ENCODE results near the gene PDIA2. TPM values are rescaled to one million over a fixed set of nuclear protein-coding genes. Genes with fewer than 3 reads are reported as not detected.

The PDIA2 gene
- total RNA-seq, 4 donors from 2014 or later, result 0.97 TPM; not detected in 3

DNA sequence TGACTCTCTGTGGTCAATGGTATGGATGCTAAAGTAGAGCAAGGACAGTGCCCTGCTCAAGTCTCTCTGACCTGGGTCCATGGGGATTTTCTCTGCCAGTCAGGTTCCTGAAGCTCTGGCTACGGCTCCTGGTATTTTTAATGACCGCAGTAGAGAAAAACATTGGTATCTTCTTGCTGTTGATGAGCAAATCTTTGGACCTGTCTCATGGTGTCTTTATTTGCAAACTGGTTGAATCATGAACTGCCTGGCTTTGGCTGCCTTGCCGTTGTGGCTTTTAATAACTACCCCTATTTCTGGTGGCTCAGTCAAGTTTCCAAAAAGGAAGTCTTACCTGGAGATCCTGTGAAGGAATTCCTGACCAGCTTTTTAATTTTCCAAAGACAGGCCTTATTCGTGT lies 39.6 kb upstream of the PDIA2 start:
- no peak overlapping the region for H3K27ac ChIP-seq
- no peaks in the 10 kb centered on the region for H3K36me3 ChIP-seq
- intact Hi-C loops (cut with DNase I; ENCODE audit: low total_unique reads), result no loop called here

DNA sequence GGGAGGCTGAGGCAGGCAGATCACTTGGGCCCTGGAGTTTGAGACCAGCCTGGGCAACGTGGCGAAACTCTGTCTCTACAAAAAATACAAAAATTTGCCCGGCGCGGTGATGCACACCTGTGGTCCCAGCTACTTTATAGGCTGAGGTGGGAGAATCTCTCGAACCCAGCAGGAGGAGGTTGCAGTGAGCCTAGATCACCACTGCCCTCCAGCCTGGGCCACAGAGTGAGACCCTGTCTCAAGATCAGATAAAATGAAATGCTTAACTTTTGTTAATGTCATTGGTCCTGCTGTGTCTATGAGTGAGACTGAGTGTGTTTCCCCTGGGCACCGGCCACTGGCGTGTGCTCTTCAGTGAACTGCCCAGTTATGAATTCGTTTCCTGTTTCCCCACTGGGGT lies 37.9 kb upstream of the PDIA2 start:
- Histone ChIP-seq H3K4me3 (no peak overlapping the region), H3K4me1 (no peaks in the 10 kb centered on the region), H3K27ac (no peak overlapping the region), H3K9me3 (no peaks in the 10 kb centered on the region), H3K27me3 (no peaks in the 10 kb centered on the region), H3K36me3 (no peaks in the 10 kb centered on the region)
- TF ChIP-seq, protein P1, sequence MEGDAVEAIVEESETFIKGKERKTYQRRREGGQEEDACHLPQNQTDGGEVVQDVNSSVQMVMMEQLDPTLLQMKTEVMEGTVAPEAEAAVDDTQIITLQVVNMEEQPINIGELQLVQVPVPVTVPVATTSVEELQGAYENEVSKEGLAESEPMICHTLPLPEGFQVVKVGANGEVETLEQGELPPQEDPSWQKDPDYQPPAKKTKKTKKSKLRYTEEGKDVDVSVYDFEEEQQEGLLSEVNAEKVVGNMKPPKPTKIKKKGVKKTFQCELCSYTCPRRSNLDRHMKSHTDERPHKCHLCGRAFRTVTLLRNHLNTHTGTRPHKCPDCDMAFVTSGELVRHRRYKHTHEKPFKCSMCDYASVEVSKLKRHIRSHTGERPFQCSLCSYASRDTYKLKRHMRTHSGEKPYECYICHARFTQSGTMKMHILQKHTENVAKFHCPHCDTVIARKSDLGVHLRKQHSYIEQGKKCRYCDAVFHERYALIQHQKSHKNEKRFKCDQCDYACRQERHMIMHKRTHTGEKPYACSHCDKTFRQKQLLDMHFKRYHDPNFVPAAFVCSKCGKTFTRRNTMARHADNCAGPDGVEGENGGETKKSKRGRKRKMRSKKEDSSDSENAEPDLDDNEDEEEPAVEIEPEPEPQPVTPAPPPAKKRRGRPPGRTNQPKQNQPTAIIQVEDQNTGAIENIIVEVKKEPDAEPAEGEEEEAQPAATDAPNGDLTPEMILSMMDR (IDR thresholded peaks at IDR 0.05), result no peak
- no peak for TF ChIP-seq POLR2A (IDR thresholded peaks at IDR 0.05)
- intact Hi-C loops (cut with DNase I; ENCODE audit: low total_unique reads), result no loop called here
- no peak for DNase-seq

More for the DNA sequence above, 39.6 kb upstream of the PDIA2 start:
- no peak for TF ChIP-seq POLR2A (IDR thresholded peaks at IDR 0.05)
- TF ChIP-seq, protein P1 (IDR thresholded peaks at IDR 0.05), result no peak
- H3K9me3 ChIP-seq, result no peaks in the 10 kb centered on the region
- no peaks in the 10 kb centered on the region for H3K27me3 ChIP-seq
- no peak for DNase-seq
- no peak overlapping the region for H3K4me3 ChIP-seq
- no peaks in the 10 kb centered on the region for H3K4me1 ChIP-seq

GRCh38 chr16:247027-247426 lies 35.9 kb upstream of the PDIA2 start:
- no peak overlapping the region for H3K27ac ChIP-seq
- TF ChIP-seq, protein P1 (IDR thresholded peaks at IDR 0.05), result no peak
- TF ChIP-seq POLR2A (IDR thresholded peaks at IDR 0.05), result no peak
- no peaks in the 10 kb centered on the region for H3K36me3 ChIP-seq
- no peak overlapping the region for H3K4me3 ChIP-seq
- intact Hi-C loops (cut with DNase I; ENCODE audit: low total_unique reads), result no loop called here
- no peaks in the 10 kb centered on the region for H3K9me3 ChIP-seq
- no peaks in the 10 kb centered on the region for H3K27me3 ChIP-seq
- DNase-seq, result no peak
- no peaks in the 10 kb centered on the region for H3K4me1 ChIP-seq

GRCh38 chr16:249431-249830 lies 33.5 kb upstream of the PDIA2 start:
- H3K27me3 ChIP-seq, result no peaks in the 10 kb centered on the region
- TF ChIP-seq POLR2A (IDR thresholded peaks at IDR 0.05), result no peak
- TF ChIP-seq, protein P1 (IDR thresholded peaks at IDR 0.05), result no peak
- intact Hi-C loops (cut with DNase I; ENCODE audit: low total_unique reads), result no loop called here
- no peak overlapping the region for H3K4me3 ChIP-seq
- H3K27ac ChIP-seq, result no peak overlapping the region
- H3K4me1 ChIP-seq, result no peaks in the 10 kb centered on the region
- H3K9me3 ChIP-seq, result no peaks in the 10 kb centered on the region
- no peaks in the 10 kb centered on the region for H3K36me3 ChIP-seq
- DNase-seq, result no peak

GRCh38 chr16:252366-253337 lies 30.3 kb upstream of the PDIA2 start:
- no peak for DNase-seq
- H3K9me3 ChIP-seq, result no peaks in the 10 kb centered on the region
- no peaks in the 10 kb centered on the region for H3K27me3 ChIP-seq
- peak overlapping the region; percentile 6 to 36 for H3K27ac ChIP-seq
- intact Hi-C loops (cut with DNase I; ENCODE audit: low total_unique reads), result no loop called here
- H3K4me3 ChIP-seq, result no peak overlapping the region
- TF ChIP-seq, protein P1 (IDR thresholded peaks at IDR 0.05), result no peak
- TF ChIP-seq POLR2A (IDR thresholded peaks at IDR 0.05), result no peak
- H3K4me1 ChIP-seq, result no peaks in the 10 kb centered on the region
- no peaks in the 10 kb centered on the region for H3K36me3 ChIP-seq

Measured in uterus (tissue), 4 donors.